ENCODE data around the gene PREX1.

PREX1 gene

GRCh38 chr20:48734104-48734749, 93.6 kb downstream of the PREX1 start:
- intact Hi-C loops (cut with DNase I), result no loop called here
- no peak for DNase-seq

- no peak for DNase-seq
- intact Hi-C loops (cut with DNase I), result no loop called here
Measured at GRCh38 chr20:48733296-48733790, 94.5 kb downstream of the PREX1 start.

- peak in 32 of 42 donors; percentile 41 to 84 (median 65) for DNase-seq
- intact Hi-C loops (cut with DNase I), result no loop called here
Measured at GRCh38 chr20:48732081-48732829, 95.5 kb downstream of the PREX1 start.

GRCh38 chr20:48731536-48731935, 96.3 kb downstream of the PREX1 start:
- intact Hi-C loops (cut with DNase I), result no loop called here

GRCh38 chr20:48730977-48731376, 96.8 kb downstream of the PREX1 start:
- no peak for DNase-seq
- intact Hi-C loops (cut with DNase I), result no loop called here

More at GRCh38 chr20:48731536-48731935, 96.3 kb downstream of the PREX1 start:
- peak in 1 of 42 donors; percentile 5 for DNase-seq

GRCh38 chr20:48729538-48729937, 98.3 kb downstream of the PREX1 start:
- intact Hi-C loops (cut with DNase I), result loop anchor here (5.0 kb wide), 1 partner anchor 72 kb away; no protein-coding TSS in a partner anchor
- DNase-seq, result no peak

GRCh38 chr20:48728042-48728825, 99.6 kb downstream of the PREX1 start:
- DNase-seq, result peak; percentile 83 to 98 (median 94)
- intact Hi-C loops (cut with DNase I), result loop anchor here (5.0 kb wide), 1 partner anchor 71 kb away; no protein-coding TSS in a partner anchor

GRCh38 chr20:48727226-48727625, 100.6 kb downstream of the PREX1 start:
- no peak for DNase-seq
- intact Hi-C loops (cut with DNase I), result loop anchor here (5.0 kb wide), 1 partner anchor 70 kb away; no protein-coding TSS in a partner anchor

- intact Hi-C loops (cut with DNase I), result loop anchor here (5.0 kb wide), 1 partner anchor 68 kb away; no protein-coding TSS in a partner anchor
- DNase-seq, result no peak
Measured at GRCh38 chr20:48725555-48725991, 102.2 kb downstream of the PREX1 start.

GRCh38 chr20:48724891-48725554, 102.8 kb downstream of the PREX1 start:
- intact Hi-C loops (cut with DNase I), result loop anchor here (5.0 kb wide), 1 partner anchor 68 kb away; no protein-coding TSS in a partner anchor
- no peak for DNase-seq

GRCh38 chr20:48724382-48724781, 103.4 kb downstream of the PREX1 start:
- intact Hi-C loops (cut with DNase I), result no loop called here
- DNase-seq, result no peak

GRCh38 chr20:48723308-48724264, 104.2 kb downstream of the PREX1 start:
- DNase-seq, result peak in 41 of 42 donors; percentile 44 to 94 (median 78)
- intact Hi-C loops (cut with DNase I), result no loop called here

- DNase-seq, result peak in 2 of 42 donors; percentile 47 to 49
- intact Hi-C loops (cut with DNase I), result no loop called here
Measured at GRCh38 chr20:48722737-48723191, 105.0 kb downstream of the PREX1 start.

GRCh38 chr20:48722002-48722731, 105.6 kb downstream of the PREX1 start:
- DNase-seq, result peak in 16 of 42 donors; percentile 24 to 82 (median 60)
- intact Hi-C loops (cut with DNase I), result no loop called here

- DNase-seq, result peak in 16 of 42 donors; percentile 37 to 77 (median 53)
- intact Hi-C loops (cut with DNase I), result no loop called here
Measured at GRCh38 chr20:48721324-48722001, 106.3 kb downstream of the PREX1 start.
